ENCODE data around the gene EPS15.

The EPS15 gene

GRCh38 chr1:51369171-51369570 lies 149.9 kb downstream of the EPS15 start:
- no peak for FAIRE-seq

- no peak for FAIRE-seq
Observed at GRCh38 chr1:51365774-51366173, 153.3 kb downstream of the EPS15 start.

GRCh38 chr1:51359879-51360278 lies 159.2 kb downstream of the EPS15 start:
- no peak for FAIRE-seq

- no peak for FAIRE-seq
Observed at GRCh38 chr1:51355382-51355781, 163.7 kb downstream of the EPS15 start.

GRCh38 chr1:51354416-51354815 lies 164.7 kb downstream of the EPS15 start:
- no peak for FAIRE-seq

DNA sequence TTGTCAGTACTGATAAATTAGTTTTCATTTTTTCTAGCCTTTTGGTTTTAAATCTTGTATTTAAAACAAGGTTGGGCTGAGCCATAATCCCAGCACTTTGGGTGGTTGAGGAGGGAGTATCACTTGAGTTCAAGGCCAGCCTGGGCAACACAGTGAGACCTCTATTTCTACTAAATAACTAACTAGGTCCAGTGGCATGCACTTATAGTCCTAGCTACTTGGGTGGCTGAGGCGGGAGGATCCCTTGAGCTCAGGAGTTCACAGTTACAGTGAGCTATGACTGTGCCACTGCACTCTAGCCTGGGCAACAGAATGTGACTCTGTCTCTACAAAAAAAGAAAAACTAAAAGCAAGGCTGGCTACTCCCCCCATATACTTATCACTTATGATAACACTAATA lies 167.2 kb downstream of the EPS15 start:
- FAIRE-seq: no peak

GRCh38 chr1:51349862-51350261 lies 169.2 kb downstream of the EPS15 start:
- no peak for FAIRE-seq

DNA sequence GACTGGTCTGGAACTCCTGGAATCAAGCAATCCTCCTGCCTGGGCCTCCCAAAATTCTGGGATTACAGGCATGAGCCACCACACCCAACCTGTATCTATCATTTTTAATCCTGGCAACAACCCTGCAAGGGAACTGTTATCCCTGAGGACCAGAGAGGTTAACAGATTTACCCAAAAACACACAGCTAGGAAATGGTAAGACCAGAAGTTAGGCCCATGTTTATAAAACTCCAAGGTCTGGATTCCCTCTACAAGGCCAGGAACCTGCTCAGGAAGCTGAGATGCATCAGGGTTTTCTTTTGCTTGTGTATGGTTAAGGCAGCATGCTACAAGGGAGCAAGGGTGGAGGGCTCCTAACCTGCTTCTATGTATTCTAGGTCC lies 170.9 kb downstream of the EPS15 start:
- no peak for FAIRE-seq

- no peak for FAIRE-seq
Observed at GRCh38 chr1:51347398-51348146, 171.5 kb downstream of the EPS15 start.

GRCh38 chr1:51346086-51346942 lies 172.8 kb downstream of the EPS15 start:
- no peak for FAIRE-seq

DNA sequence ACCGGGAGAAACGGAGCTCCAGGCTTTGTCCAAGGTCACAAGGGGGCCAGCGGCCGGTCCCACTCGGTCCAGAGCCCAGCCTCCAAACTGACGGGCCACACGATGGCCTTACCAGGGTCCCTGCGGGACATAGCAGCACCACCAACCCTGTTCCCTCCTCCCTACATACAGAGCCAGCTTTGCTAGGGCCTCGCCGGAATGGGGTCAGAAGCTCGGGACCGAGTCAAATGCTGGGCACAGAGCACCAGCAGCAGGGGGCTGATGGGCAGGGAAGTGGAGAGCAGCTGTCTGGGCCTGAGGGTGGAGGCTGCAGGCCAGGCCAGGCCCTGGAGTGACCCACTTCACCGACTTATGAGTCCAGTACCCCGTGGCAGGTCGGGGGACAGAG lies 173.8 kb downstream of the EPS15 start:
- FAIRE-seq: no peak

GRCh38 chr1:51344602-51345299 lies 174.3 kb downstream of the EPS15 start:
- FAIRE-seq: no peak

GRCh38 chr1:51344276-51344601 lies 174.8 kb downstream of the EPS15 start:
- no peak for FAIRE-seq

DNA sequence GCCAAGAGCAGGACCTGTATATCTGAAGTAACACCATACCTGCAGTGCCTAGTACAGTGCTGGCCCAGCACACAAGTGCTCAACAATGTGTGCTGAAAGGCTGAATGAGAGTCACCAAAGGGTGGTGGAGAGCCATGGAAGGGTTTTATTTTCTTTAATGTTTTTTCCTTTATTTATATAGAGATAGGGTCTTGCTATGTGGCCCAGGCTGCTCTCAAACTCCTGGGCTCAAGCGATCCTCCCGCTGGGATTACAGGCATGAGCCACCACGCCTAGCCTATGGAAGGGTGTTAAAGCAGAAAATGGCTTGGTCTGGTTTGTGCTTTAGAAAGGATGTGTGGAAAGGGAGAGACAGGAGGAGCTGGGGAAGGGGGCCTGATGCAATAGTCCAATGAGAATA lies 175.4 kb downstream of the EPS15 start:
- no peak for FAIRE-seq

- no peak for FAIRE-seq
Observed at GRCh38 chr1:51342591-51343206, 176.4 kb downstream of the EPS15 start.

DNA sequence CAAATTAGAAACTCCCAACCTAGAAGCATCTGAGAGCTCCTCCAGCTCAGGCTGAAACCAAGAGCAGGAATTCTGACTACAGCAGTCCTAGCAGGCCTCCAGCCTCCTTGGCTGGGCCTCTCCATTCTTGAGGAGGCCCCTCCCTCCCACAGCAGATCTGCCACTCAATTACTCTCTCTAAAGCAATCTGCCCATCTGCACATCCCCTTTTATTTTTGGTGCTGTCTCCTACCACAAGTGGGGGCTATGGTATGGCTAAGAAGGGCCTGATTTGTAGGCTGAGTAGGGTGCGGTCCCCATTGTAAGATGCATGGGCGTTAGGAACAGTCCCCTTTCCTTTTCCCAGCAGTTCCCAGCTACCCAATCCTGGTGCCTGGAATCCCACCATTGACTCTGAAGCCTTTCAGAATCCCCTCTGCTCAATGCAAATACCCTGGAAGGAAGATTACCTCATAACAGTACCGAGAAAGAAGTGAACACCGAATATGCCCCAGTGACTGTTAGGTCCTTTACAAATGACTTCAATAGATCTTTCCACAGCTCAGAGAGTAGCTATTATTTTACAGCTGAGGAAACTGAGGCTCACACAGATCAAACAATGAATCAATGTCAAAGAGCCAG lies 177.1 kb downstream of the EPS15 start:
- FAIRE-seq: no peak

DNA sequence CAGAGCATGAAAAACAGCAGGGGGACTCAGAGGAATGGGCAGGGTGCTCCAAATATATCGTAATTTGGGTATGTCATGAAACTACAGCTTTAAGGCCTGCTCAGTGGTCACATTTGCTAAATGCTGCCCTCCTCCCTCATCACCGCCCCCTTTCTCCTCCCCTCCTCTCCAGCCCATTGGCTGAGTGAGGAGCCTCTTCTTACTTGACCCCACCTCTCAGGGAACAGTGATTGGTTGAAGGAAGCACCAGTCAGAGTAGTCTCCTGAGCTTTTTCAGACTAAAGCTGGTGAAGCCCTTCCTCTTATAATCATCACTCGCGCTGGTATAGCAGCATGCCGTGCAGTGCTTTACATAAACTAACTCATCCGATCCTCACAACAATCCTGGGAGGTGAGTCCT lies 178.7 kb downstream of the EPS15 start:
- FAIRE-seq: no peak

DNA sequence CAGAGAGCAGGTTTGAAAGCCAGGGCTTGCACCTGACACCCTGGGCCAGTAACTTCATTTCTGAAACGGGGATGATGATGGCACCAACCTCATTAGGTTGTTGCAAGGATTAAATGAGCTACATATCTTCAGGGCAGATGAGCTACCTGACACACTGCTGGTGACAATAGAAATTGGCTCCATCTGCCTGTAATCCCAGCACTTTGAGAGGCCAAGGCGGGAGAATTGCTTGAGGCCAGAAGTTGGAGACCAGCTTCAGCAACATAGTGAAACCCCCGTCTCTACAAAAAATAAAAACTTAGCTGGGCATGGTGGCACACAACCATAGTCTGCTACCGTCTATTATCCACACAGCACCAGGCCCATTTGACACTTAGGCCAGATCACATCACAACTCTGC lies 182.4 kb downstream of the EPS15 start:
- no peak for FAIRE-seq

- no peak for FAIRE-seq
Observed at GRCh38 chr1:51336004-51336403, 183.1 kb downstream of the EPS15 start.

DNA sequence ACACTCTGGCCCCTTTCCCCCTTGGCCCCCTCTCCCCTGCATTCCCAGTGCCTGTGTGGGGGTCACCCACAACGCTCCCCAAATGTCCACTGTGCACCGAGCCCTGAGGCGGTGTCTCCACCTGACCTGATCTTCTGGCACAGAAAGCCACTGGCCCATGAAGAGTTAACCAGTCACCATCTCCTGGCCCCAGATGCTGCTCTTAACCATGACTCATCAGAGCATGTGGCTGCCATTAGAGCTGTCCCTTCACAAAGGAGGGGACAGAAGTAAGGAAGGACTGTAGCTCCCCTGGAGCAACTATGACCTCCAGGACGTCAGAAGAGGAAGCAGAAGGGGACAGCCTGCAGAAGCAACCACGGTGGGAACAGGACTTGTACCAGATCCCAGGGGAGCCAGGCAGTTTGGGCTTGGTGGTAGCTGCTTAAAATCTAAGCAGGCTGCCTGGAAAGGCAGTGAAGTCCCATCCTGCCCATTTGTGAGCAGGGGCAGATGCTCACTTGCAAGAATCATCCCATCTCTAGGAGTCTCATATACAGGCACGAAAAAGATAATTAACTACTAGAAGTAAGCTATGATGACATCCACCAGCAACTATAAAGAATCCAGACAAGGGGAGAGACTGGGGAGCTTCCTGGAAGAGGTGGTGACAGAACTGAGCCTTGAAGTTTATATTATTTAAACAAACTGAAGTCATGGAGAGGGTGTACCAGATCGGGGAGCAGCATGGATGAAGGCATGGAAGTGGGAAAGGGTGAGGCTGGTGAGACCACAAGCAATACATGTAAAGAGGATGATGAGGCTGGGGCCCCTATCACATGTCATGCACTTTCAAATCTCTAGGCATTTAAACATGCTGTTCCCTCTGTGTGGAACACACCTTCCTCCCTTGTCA lies 187.6 kb downstream of the EPS15 start:
- no peak for FAIRE-seq

DNA sequence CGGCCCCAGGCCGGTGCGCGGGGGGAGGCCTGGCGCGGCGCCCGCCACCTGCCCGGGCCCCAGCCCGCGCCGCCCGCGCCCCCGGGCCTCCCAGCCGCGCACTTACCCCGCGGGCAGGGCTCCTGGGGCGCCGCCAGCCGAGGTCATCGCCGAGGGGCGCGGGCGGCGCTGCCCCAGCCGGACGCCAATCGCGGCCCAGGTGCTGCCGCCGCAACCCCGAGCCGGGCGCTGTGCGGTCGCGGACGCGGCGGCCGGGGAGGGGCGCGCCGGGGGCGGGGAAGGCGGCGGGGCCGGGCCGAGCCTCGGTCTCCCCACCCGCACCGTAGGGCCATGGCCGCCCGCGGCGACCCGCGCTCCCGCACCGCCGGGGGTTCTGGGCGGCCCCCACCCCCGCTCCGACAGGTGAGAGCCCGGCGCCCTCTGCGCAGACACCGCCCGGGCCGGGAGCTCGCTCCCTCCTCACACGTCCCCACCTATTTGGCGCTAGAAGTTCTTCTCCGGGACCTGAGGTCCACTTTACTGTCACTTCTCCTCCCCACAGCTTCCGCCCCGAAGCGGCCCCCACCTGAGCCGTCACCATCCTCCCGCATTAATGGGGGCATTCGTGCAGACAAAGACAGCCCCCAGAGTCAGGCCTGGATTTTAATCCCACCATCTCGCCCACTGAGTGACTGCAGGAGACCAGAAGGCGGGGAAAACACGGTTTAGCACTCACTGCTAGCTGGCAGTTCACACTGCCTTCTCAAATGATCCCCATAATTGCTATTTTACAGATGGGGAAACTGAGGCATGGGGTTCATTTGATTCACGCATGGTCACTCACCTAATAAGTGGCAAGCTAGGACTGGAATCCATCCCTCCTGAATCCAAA lies 188.5 kb downstream of the EPS15 start, which contains the start of gene TTC39A:
Gene TTC39A, minus strand, starts transcription at position 232 of the 871 bp plus-strand sequence. Its CDS starts 85 bp downstream, at position 147.
- FAIRE-seq: no peak

Measured in A204.1 (cell line).